CD14-positive monocyte (primary cell): ENCODE results near the gene ZNF486. TPM values are rescaled to one million over a fixed set of nuclear protein-coding genes. Genes with fewer than 3 reads are reported as not detected.
"Not testable (repeated sequence)": the region's sequence is repeated elsewhere in the genome, so short reads cannot be mapped to it uniquely, and the experiment has no call there.

ENCODE experiments used
- DNase-seq, 3 donors: peaks; one replicate each; pipeline ENCODE4 v3.0.0-alpha.2; 2011 to 2022
- H2AFZ ChIP-seq: 2 replicates; pipeline ENCODE4 v1.6.0; 2012; ENCODE audit warnings: mild to moderate bottlenecking, low read depth, low read length, inconsistent platforms; ENCODE audit not compliant: insufficient read depth, poor library complexity, severe bottlenecking
- H3K27ac ChIP-seq, 2 donors: 1 replicate in 1 of 2; 2 replicates in 1 of 2; pipeline ENCODE4 v1.5.1; 2012 to 2013; ENCODE audit warnings: low read length in 2 of 2, control low read depth in 1 of 2, inconsistent platforms in 1 of 2, low read depth in 1 of 2, mild to moderate bottlenecking in 1 of 2
- H3K27me3 ChIP-seq, 2 donors: one replicate each; pipeline versions ENCODE4 v1.6.0 to v1.6.1; 2011 to 2013; ENCODE audit warnings: low read length in 2 of 2; ENCODE audit not compliant: control insufficient read depth in 2 of 2, insufficient read depth in 2 of 2
- H3K36me3 ChIP-seq, 2 donors: replicated peaks in 1 of 2; 1 replicate in 1 of 2; 2 replicates in 1 of 2; pipeline versions ENCODE4 v1.5.1 to v1.6.1; 2012 to 2013; ENCODE audit warnings: low read length in 2 of 2, control low read depth in 1 of 2, inconsistent platforms in 1 of 2, mild to moderate bottlenecking in 1 of 2; ENCODE audit not compliant: insufficient read depth in 2 of 2, control insufficient read depth in 1 of 2
- H3K4me1 ChIP-seq, 2 donors: 1 replicate in 1 of 2; 2 replicates in 1 of 2; pipeline versions ENCODE4 v1.5.1 to v1.6.1; 2012 to 2013; ENCODE audit warnings: low read length in 2 of 2, control low read depth in 1 of 2, inconsistent platforms in 1 of 2, mild to moderate bottlenecking in 1 of 2, moderate library complexity in 1 of 2; ENCODE audit not compliant: insufficient read depth in 2 of 2, control insufficient read depth in 1 of 2
- H3K4me2 ChIP-seq: replicated peaks from 2 replicates; pipeline ENCODE3; 2012; ENCODE audit warnings: low read length, moderate library complexity, mild to moderate bottlenecking; ENCODE audit not compliant: poor library complexity, severe bottlenecking; ENCODE audit errors: extremely low read depth
- H3K4me3 ChIP-seq, 3 experiments: fragments of 200-600 bp in 1 of 3; sonication (generic) in 1 of 3; replicated peaks in 1 of 3; 1 replicate in 2 of 3; 2 replicates in 1 of 3; pipeline ENCODE4 v1.5.1; 2011 to 2013; ENCODE audit warnings: low read length in 3 of 3, mild to moderate bottlenecking in 3 of 3, control low read depth in 2 of 3, low read depth in 2 of 3, inconsistent platforms in 1 of 3, moderate library complexity in 1 of 3
- H3K79me2 ChIP-seq: 2 replicates; pipeline ENCODE4 v1.6.0; 2012; ENCODE audit warnings: mild to moderate bottlenecking, control low read depth, inconsistent platforms, low read length, moderate library complexity; ENCODE audit not compliant: insufficient read depth
- H3K9ac ChIP-seq: 2 replicates; pipeline ENCODE4 v1.6.0; 2017; ENCODE audit warnings: low read length, mild to moderate bottlenecking; ENCODE audit not compliant: insufficient read depth, poor library complexity, severe bottlenecking
- H3K9me3 ChIP-seq, 2 donors: replicated peaks in 1 of 2; 1 replicate in 1 of 2; 2 replicates in 1 of 2; pipeline versions ENCODE4 v1.5.1 to v1.6.1; 2012 to 2013; ENCODE audit warnings: low read length in 2 of 2, control low read depth in 1 of 2; ENCODE audit not compliant: control insufficient read depth in 1 of 2, insufficient read depth in 1 of 2
- H4K20me1 ChIP-seq: 2 replicates; pipeline ENCODE4 v1.6.0; 2012; ENCODE audit warnings: mild to moderate bottlenecking, low read length, control low read depth, moderate library complexity; ENCODE audit not compliant: insufficient read depth
- H3K27ac Mint-ChIP-seq, 7 donors: one replicate each; pipeline ENCODE4 v1.8.0; 2020; ENCODE audit warnings: mild to moderate bottlenecking in 7 of 7, mixed read lengths in 7 of 7, moderate library complexity in 6 of 7, inconsistent platforms in 2 of 7
- H3K27me3 Mint-ChIP-seq, 3 donors: one replicate each; pipeline ENCODE4 v1.8.0; 2021 to 2022; ENCODE audit warnings: low read depth in 3 of 3, mild to moderate bottlenecking in 3 of 3, mixed read lengths in 3 of 3, moderate library complexity in 3 of 3, inconsistent platforms in 1 of 3
- H3K36me3 Mint-ChIP-seq, 2 donors: one replicate each; pipeline ENCODE4 v1.8.0; 2020; ENCODE audit warnings: mixed read lengths in 2 of 2, inconsistent platforms in 1 of 2, mild to moderate bottlenecking in 1 of 2
- H3K4me1 Mint-ChIP-seq: one replicate; pipeline ENCODE4 v1.8.0; 2020; ENCODE audit warnings: mild to moderate bottlenecking, mixed read lengths
- H3K4me3 Mint-ChIP-seq, 2 donors: one replicate each; pipeline ENCODE4 v1.8.0; 2020; ENCODE audit warnings: mild to moderate bottlenecking in 2 of 2, mixed read lengths in 2 of 2, moderate library complexity in 1 of 2
- H3K9me3 Mint-ChIP-seq, 7 donors: one replicate each; pipeline ENCODE4 v1.8.0; 2020 to 2022; ENCODE audit warnings: mixed read lengths in 7 of 7, mild to moderate bottlenecking in 6 of 7, moderate library complexity in 6 of 7, inconsistent platforms in 2 of 7
- WGBS: methylation state at CpG from one replicate; pipeline ENCODE4 v1.1.5; 2013; ENCODE audit warnings: missing lambda C conversion rate; ENCODE audit not compliant: insufficient coverage; 5-methylcytosine and 5-hydroxymethylcytosine counted together
- intact Hi-C, 2 donors: fragments of 100-400 bp; cut with micrococcal nuclease; formaldehyde crosslinking; loops; one replicate each; pipeline versions ENCODE4 v1.15.0 to v1.15.1; 2023
- polyA plus RNA-seq, 3 donors: library from polyadenylated mRNA; depleted of rRNA in 1 of 3; unstranded in 2 of 3; stranded (reverse) in 1 of 3; fragments of 300-500 nt in 2 of 3; fragments of >200 nt in 1 of 3; fragmentation: Illumina TruSeq in 2 of 3; gene quantifications; 1 replicate in 2 of 3; 2 replicates in 1 of 3; pipeline ENCODE4 v1.2.3, GENCODE V29; 2012 to 2021
- TF ChIP-seq, protein P1 (sequence below): fragments of 200-600 bp; IDR thresholded peaks from one replicate; pipeline ENCODE4 v1.8.0; 2022; ENCODE audit warnings: antibody characterized with exemption, mild to moderate bottlenecking

ZNF486 gene
- polyA plus RNA-seq, 3 donors = 0.44 to 0.72 (median 0.53) TPM

GRCh38 chr19:20124879-20125278 is 42.1 kb upstream of the ZNF486 start:
- H3K9me3 Mint-ChIP-seq = peaks cover 24 to 70% (median 58%) of the 10 kb centered on the region in 7 donors
- no peak overlapping the region for H3K4me3 Mint-ChIP-seq
- Histone ChIP-seq H3K27me3 (no peaks in the 10 kb centered on the region), H3K27ac (no peak overlapping the region), H3K36me3 (peaks cover 0 to 24% of the 10 kb centered on the region in 2 donors), H3K4me3 (peak overlapping the region in 1 of 3 experiments; percentile 19), H4K20me1 (no peaks in the 10 kb centered on the region), H3K9ac (no peak overlapping the region), H3K9me3 (peaks cover 51 to 91% of the 10 kb centered on the region in 2 donors), H3K79me2 (no peaks in the 10 kb centered on the region), H3K4me1 (no peaks in the 10 kb centered on the region), H2AFZ (no peak overlapping the region), H3K4me2 (no peak overlapping the region)
- intact Hi-C loops = no loop called here
- H3K27ac Mint-ChIP-seq = no peak overlapping the region
- no peaks in the 10 kb centered on the region for H3K27me3 Mint-ChIP-seq
- no peak for DNase-seq
- H3K36me3 Mint-ChIP-seq = peaks cover 7 to 13% of the 10 kb centered on the region in 2 donors
- H3K4me1 Mint-ChIP-seq = no peaks in the 10 kb centered on the region
- TF ChIP-seq, protein P1, sequence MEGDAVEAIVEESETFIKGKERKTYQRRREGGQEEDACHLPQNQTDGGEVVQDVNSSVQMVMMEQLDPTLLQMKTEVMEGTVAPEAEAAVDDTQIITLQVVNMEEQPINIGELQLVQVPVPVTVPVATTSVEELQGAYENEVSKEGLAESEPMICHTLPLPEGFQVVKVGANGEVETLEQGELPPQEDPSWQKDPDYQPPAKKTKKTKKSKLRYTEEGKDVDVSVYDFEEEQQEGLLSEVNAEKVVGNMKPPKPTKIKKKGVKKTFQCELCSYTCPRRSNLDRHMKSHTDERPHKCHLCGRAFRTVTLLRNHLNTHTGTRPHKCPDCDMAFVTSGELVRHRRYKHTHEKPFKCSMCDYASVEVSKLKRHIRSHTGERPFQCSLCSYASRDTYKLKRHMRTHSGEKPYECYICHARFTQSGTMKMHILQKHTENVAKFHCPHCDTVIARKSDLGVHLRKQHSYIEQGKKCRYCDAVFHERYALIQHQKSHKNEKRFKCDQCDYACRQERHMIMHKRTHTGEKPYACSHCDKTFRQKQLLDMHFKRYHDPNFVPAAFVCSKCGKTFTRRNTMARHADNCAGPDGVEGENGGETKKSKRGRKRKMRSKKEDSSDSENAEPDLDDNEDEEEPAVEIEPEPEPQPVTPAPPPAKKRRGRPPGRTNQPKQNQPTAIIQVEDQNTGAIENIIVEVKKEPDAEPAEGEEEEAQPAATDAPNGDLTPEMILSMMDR = no peak
- 96% methylated on average over 20 of the region's 23 CpGs for WGBS

GRCh38 chr19:20132933-20133332 is 34.1 kb upstream of the ZNF486 start:
- intact Hi-C loops, H3K27me3 ChIP-seq, DNase-seq, H3K27ac Mint-ChIP-seq, H3K4me1 Mint-ChIP-seq, H2AFZ ChIP-seq, H4K20me1 ChIP-seq, H3K79me2 ChIP-seq, H3K9ac ChIP-seq, H3K27ac ChIP-seq, H3K4me3 ChIP-seq, H3K4me1 ChIP-seq, H3K4me2 ChIP-seq, H3K36me3 ChIP-seq, H3K4me3 Mint-ChIP-seq, H3K36me3 Mint-ChIP-seq, H3K27me3 Mint-ChIP-seq: not testable (repeated sequence)
- 83% methylated on average over 1 of the region's 2 CpGs for WGBS
- H3K9me3 Mint-ChIP-seq = peaks cover 15 to 72% (median 56%) of the 10 kb centered on the region in 7 donors
- peaks cover 53 to 62% of the 10 kb centered on the region in 2 donors for H3K9me3 ChIP-seq

GRCh38 chr19:20137714-20138113 is 29.3 kb upstream of the ZNF486 start:
- H3K27ac Mint-ChIP-seq, H3K27me3 Mint-ChIP-seq, H3K4me1 ChIP-seq, H3K4me2 ChIP-seq, H3K79me2 ChIP-seq, H3K36me3 Mint-ChIP-seq, H4K20me1 ChIP-seq, DNase-seq, H3K4me3 ChIP-seq, H3K27ac ChIP-seq, H3K4me1 Mint-ChIP-seq, H3K36me3 ChIP-seq, intact Hi-C loops, H3K27me3 ChIP-seq, H3K4me3 Mint-ChIP-seq, H2AFZ ChIP-seq, H3K9ac ChIP-seq: not testable (repeated sequence)
- peaks cover 18 to 69% (median 59%) of the 10 kb centered on the region in 7 donors for H3K9me3 Mint-ChIP-seq
- H3K9me3 ChIP-seq = peaks cover 51 to 75% of the 10 kb centered on the region in 2 donors
- WGBS = no CpG with 5 or more reads among the region's 29 CpGs
